K562 (cell line): ENCODE measurements around the gene LYRM1. TPM values are rescaled to one million over a fixed set of nuclear protein-coding genes. Genes with fewer than 3 reads are reported as not detected.

Source experiments
- BMI1 ChIP-seq: fragments of 150-350 bp; IDR thresholded peaks from 2 replicates; pipeline ENCODE4 v1.6.1; 2014; ENCODE audit warnings: low read length
- GTF2E2 ChIP-seq: fragments of 200-800 bp; sonication (Bioruptor generic); IDR thresholded peaks from 2 replicates; pipeline ENCODE4 v1.6.1; 2016; ENCODE audit warnings: missing genetic modification characterization, missing compliant biosample characterization
- HNRNPK ChIP-seq: fragments of 200-400 bp; formaldehyde crosslinking; IDR thresholded peaks from one replicate; pipeline ENCODE4 v1.6.1; 2018; ENCODE audit warnings: mild to moderate bottlenecking, low read depth, low read length; ENCODE audit not compliant: poor library complexity, severe bottlenecking
- KAT7 ChIP-seq: sonication (generic); formaldehyde crosslinking; IDR thresholded peaks from 2 replicates; pipeline ENCODE4 v1.8.0; 2022; ENCODE audit warnings: missing genetic modification reagents, mild to moderate bottlenecking, borderline replicate concordance
- KDM5B ChIP-seq: fragments of 200-600 bp; sonication (generic); IDR thresholded peaks from 2 replicates; pipeline ENCODE4 v1.6.1; 2012; ENCODE audit warnings: low read depth, mild to moderate bottlenecking, moderate library complexity, low read length, control low read depth, inconsistent platforms; ENCODE audit not compliant: insufficient replicate concordance
- LARP7 ChIP-seq: fragments of 450-650 bp; IDR thresholded peaks from 2 replicates; pipeline ENCODE4 v1.6.1; 2016
- MECOM ChIP-seq: fragments of 250-450 bp; sonication (Bioruptor Pico); IDR thresholded peaks from 2 replicates; pipeline ENCODE4 v1.8.0; 2022; ENCODE audit warnings: inconsistent platforms
- MXI1 ChIP-seq: IDR thresholded peaks from 2 replicates; pipeline ENCODE4 v1.6.1; 2011; ENCODE audit warnings: low read depth, mild to moderate bottlenecking, improper control_type of control experiment, low read length
- POLR2AphosphoS2 ChIP-seq: IDR thresholded peaks from 2 replicates; pipeline ENCODE4 v1.6.1; 2012; ENCODE audit warnings: low read length, improper control_type of control experiment
- POLR3A ChIP-seq: IDR thresholded peaks from 2 replicates; pipeline ENCODE4 v1.6.1; 2011; ENCODE audit warnings: borderline replicate concordance, mild to moderate bottlenecking, moderate library complexity; ENCODE audit not compliant: insufficient read length, insufficient read depth; ENCODE audit errors: extremely low read depth
- POU5F1 ChIP-seq: fragments of 150-350 bp; IDR thresholded peaks from 2 replicates; pipeline ENCODE4 v1.6.1; 2014; ENCODE audit warnings: borderline replicate concordance, low read length, low read depth, mild to moderate bottlenecking; ENCODE audit not compliant: partially characterized antibody
- PRPF4 ChIP-seq: fragments of 200-400 bp; formaldehyde crosslinking; IDR thresholded peaks from one replicate; pipeline ENCODE4 v1.6.1; 2017; ENCODE audit warnings: low read length, low read depth, mild to moderate bottlenecking; ENCODE audit not compliant: insufficient read depth, poor library complexity, severe bottlenecking
- RAD21 ChIP-seq, 2 experiments: fragments of 250-450 bp in 1 of 2; fragments of 450-650 bp in 1 of 2; sonication (Bioruptor Pico) in 1 of 2; formaldehyde crosslinking in 1 of 2; IDR thresholded peaks in 1 of 2; conservative IDR thresholded peaks in 1 of 2; 2 replicates each; pipeline versions ENCODE4 v1.4.0 to v1.8.0; 2020 to 2022; ENCODE audit warnings: mild to moderate bottlenecking in 2 of 2, moderate library complexity in 1 of 2
- RCOR1 ChIP-seq, 2 experiments: IDR thresholded peaks; 2 replicates each; pipeline ENCODE4 v1.6.1; 2012; ENCODE audit warnings: low read depth in 2 of 2, low read length in 2 of 2, borderline replicate concordance in 1 of 2, improper control_type of control experiment in 1 of 2
- SAFB ChIP-seq: fragments of 200-400 bp; formaldehyde crosslinking; IDR thresholded peaks from 2 replicates; pipeline ENCODE4 v1.6.1; 2017; ENCODE audit warnings: low read depth, low read length, borderline replicate concordance
- SAP30 ChIP-seq: fragments of 200-600 bp; sonication (generic); IDR thresholded peaks from 2 replicates; pipeline ENCODE4 v1.6.1; 2012; ENCODE audit warnings: borderline replicate concordance, low read depth, mild to moderate bottlenecking, moderate library complexity, low read length, control low read depth, inconsistent platforms; ENCODE audit not compliant: insufficient read depth, poor library complexity, severe bottlenecking
- SMARCC2 ChIP-seq: fragments of 450-650 bp; IDR thresholded peaks from 2 replicates; pipeline ENCODE4 v1.6.1; 2017; ENCODE audit warnings: antibody characterized with exemption, moderate library complexity, mild to moderate bottlenecking, low read depth
- SNIP1 ChIP-seq: fragments of 450-650 bp; IDR thresholded peaks from 2 replicates; pipeline ENCODE4 v1.7.1; 2017; ENCODE audit warnings: low read depth, mild to moderate bottlenecking
- SREBF2 ChIP-seq: sonication (generic); formaldehyde crosslinking; IDR thresholded peaks from 2 replicates; pipeline ENCODE4 v1.4.0; 2020; ENCODE audit warnings: mild to moderate bottlenecking, missing genetic modification reagents
- TAF9B ChIP-seq: fragments of 450-650 bp; IDR thresholded peaks from 2 replicates; pipeline ENCODE4 v1.6.1; 2018; ENCODE audit warnings: mild to moderate bottlenecking; ENCODE audit not compliant: partially characterized antibody
- TCF3 ChIP-seq: sonication (generic); formaldehyde crosslinking; IDR thresholded peaks from 2 replicates; pipeline ENCODE4 v1.4.0; 2020; ENCODE audit warnings: mild to moderate bottlenecking, missing genetic modification reagents
- TCF7 ChIP-seq: sonication (generic); IDR thresholded peaks from 2 replicates; pipeline ENCODE4 v1.6.1; 2016; ENCODE audit warnings: antibody characterized with exemption, borderline replicate concordance
- ZKSCAN3 ChIP-seq: fragments of 250-450 bp; sonication (Bioruptor Pico); IDR thresholded peaks from 2 replicates; pipeline ENCODE4 v1.4.0; 2020
- ZNF197 ChIP-seq: fragments of 200-800 bp; sonication (Bioruptor generic); IDR thresholded peaks from 2 replicates; pipeline ENCODE4 v1.6.1; 2016; ENCODE audit warnings: low read depth, missing genetic modification characterization, missing compliant biosample characterization
- ZNF253 ChIP-seq: fragments of 250-450 bp; sonication (Bioruptor Pico); conservative IDR thresholded peaks from 2 replicates; pipeline ENCODE4 v1.6.1; 2021; ENCODE audit warnings: mild to moderate bottlenecking
- ZNF311 ChIP-seq: fragments of 250-450 bp; sonication (Bioruptor Pico); IDR thresholded peaks from 2 replicates; pipeline ENCODE4 v1.4.0; 2020; ENCODE audit warnings: mild to moderate bottlenecking, moderate library complexity
- ZNF354B ChIP-seq: fragments of 250-450 bp; sonication (Bioruptor Pico); IDR thresholded peaks from 2 replicates; pipeline ENCODE4 v1.4.0; 2020
- ZNF778 ChIP-seq: fragments of 450-650 bp; formaldehyde crosslinking; IDR thresholded peaks from 2 replicates; pipeline ENCODE4 v1.4.0; 2020; ENCODE audit warnings: mild to moderate bottlenecking, moderate library complexity
- polyA plus RNA-seq, 8 experiments: library from polyadenylated mRNA; depleted of rRNA in 4 of 8; stranded (reverse) in 5 of 8; unstranded in 3 of 8; fragments of >200 nt; fragmentation: Nextera tagmentation in 2 of 8; fragmentation: Illumina TruSeq in 1 of 8; extraction: Ambion mirVana in 2 of 8; extraction: Trizol in 1 of 8; gene quantifications; 2 replicates each; pipeline versions ENCODE4 v1.2.1 to v1.2.3, GENCODE V29; 2011 to 2014; ENCODE audit warnings: inconsistent platforms in 1 of 8, missing spikeins in 1 of 8
- total RNA-seq, 7 experiments: library from RNA; depleted of rRNA in 6 of 7; stranded (reverse); fragments of >200 nt in 6 of 7; fragmentation: Illumina TruSeq in 2 of 7; extraction: Trizol in 2 of 7; gene quantifications; 2 replicates each; pipeline versions ENCODE4 v1.2.1 to v1.2.3, GENCODE V29; 2011 to 2021; ENCODE audit warnings: low replicate concordance in 1 of 7
- TF ChIP-seq, protein P1 (sequence below): sonication (generic); formaldehyde crosslinking; IDR thresholded peaks from 2 replicates; pipeline ENCODE4 v1.8.1; 2022; ENCODE audit warnings: missing genetic modification reagents

LYRM1 gene
- total and polyA plus RNA-seq, 9 of the 15 experiments (the other 6 are each of a cell fraction or from before 2014, with no cell fraction given), result 17.5 to 44.1 (median 32.7) TPM

DNA sequence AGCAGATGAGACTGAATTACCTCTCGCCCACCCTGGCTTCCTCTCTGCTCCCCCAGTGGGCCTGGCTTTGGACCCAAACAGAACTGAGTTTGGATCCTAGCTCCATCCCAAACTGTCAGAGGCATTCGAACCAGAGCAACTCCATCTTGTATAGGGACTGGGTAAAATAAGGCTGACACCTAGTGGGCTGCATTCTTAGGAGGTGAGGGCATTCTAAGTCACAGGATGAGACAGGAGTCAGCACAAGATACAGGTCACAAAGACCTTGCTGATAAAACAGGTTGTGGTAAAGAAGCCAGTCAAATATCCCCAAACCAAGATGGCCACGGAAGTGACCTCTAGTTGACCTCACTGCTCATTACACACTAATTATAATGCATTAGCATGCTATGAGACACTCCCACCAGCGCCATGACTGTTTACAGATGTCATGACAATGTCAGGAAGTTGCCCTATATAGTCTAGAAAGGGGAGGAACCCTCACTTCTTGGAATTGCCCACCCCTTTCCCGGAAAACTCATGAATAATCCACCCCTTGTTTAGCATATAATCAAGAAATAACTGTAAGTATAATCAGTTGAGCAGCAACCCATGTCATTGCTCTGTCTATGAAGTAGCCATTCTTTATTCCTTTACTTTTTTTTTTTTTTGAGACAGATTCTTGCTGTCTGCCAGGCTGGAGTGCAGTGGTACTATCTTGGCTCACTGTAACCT lies 44.4 kb downstream of the LYRM1 start (continued):
- TF ChIP-seq PRPF4 (no peak), ZNF311 (CRISPR knock-in tag) (peak; percentile 99), BMI1 (no peak), SAFB (no peak), LARP7 (no peak), ZNF253 (CRISPR knock-in tag) (peak; percentile 97), KAT7 (CRISPR knock-in tag) (no peak), ZNF778 (0 out of 2 replicates have a peak, but pooled peaks have one; percentile 64), ZNF354B (peak; percentile 99), POU5F1 (no peak), TCF7 (no peak), KDM5B (no peak), POLR3A (no peak), SNIP1 (no peak), POLR2AphosphoS2 (no peak), TAF9B (no peak), MECOM (CRISPR knock-in tag) (peak; percentile 100), ZKSCAN3 (CRISPR knock-in tag) (peak; percentile 97), HNRNPK (no peak), SMARCC2 (no peak), SAP30 (no peak), GTF2E2 (tag) (peak; percentile 98), ZNF197 (peak; percentile 100), RAD21 (CRISPR knock-in tag; conservative IDR thresholded peaks at IDR 0.05 in 1 of 2, IDR thresholded peaks at IDR 0.05 in 1 of 2) (peak; percentile 78 to 80), TCF3 (peak; percentile 34; the same call in 1 of the 2 replicates), MXI1 (no peak), SREBF2 (CRISPR knock-in tag) (no peak), RCOR1 (IDR thresholded peaks at IDR 0.05; ENCODE audit: borderline replicate concordance in 1 of 2, low read depth in 2 of 2, low read length in 2 of 2) (peak in 1 of 2 experiments; percentile 56; a peak in 1 of 4 replicates)
- TF ChIP-seq, protein P1, sequence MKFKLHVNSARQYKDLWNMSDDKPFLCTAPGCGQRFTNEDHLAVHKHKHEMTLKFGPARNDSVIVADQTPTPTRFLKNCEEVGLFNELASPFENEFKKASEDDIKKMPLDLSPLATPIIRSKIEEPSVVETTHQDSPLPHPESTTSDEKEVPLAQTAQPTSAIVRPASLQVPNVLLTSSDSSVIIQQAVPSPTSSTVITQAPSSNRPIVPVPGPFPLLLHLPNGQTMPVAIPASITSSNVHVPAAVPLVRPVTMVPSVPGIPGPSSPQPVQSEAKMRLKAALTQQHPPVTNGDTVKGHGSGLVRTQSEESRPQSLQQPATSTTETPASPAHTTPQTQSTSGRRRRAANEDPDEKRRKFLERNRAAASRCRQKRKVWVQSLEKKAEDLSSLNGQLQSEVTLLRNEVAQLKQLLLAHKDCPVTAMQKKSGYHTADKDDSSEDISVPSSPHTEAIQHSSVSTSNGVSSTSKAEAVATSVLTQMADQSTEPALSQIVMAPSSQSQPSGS (CRISPR knock-in tag), result no peak
